ENCODE data around the gene MMP1.

Gene MMP1

GRCh38 chr11:102798012-102798746 lies at the start of gene MMP1:
TSS of gene MMP1 (minus strand) at chr11:102798160. CDS start at chr11:102798092, 68 bp downstream.
- DNase-seq (ENCODE audit: low read depth), result peak; percentile 41

DNA sequence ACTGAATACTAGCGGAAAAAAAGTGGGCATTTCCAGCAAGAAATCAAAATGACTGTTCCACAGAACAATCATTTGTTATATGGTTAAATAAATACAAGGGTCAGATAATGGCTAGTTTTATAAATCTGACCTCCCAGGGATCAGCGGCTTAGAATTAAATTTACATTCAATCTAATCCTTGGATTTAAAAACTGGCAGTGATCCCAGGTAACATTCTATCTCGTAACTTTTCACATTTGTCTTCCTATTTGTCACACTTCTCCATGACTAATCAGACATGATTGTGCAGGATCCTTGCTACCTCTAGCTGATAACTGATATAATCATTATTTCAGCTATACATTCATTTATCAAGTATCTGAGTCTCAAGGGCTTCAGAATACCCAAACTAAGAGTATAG lies 48.3 kb upstream of the MMP1 start:
- DNase-seq (ENCODE audit: low read depth), result no peak

DNA sequence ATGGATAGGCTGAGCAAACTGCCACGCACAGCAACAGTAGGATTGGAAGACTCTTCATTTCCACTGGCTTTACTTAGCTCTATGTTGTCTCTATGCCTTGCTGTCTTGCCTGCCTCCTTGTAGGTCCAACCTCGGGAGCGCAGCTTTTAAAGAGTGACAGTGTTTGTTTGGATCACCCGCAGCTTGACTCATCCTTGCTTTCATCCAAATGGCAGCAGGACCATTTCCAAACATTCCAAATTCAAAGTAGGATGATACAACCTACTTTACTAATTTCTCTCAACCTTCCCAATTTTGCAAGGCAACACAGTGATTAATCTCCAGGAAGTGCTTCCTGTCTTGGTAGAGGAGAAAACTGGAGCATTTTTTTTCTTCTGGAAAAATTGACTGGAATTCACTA lies 45.5 kb upstream of the MMP1 start, which contains the start of gene MMP3:
Gene MMP3, minus strand, starts transcription at position 121 of the 400 bp plus-strand sequence. Its CDS starts 63 bp downstream, at position 58.
- DNase-seq (ENCODE audit: low read depth), result peak; percentile 13

DNA sequence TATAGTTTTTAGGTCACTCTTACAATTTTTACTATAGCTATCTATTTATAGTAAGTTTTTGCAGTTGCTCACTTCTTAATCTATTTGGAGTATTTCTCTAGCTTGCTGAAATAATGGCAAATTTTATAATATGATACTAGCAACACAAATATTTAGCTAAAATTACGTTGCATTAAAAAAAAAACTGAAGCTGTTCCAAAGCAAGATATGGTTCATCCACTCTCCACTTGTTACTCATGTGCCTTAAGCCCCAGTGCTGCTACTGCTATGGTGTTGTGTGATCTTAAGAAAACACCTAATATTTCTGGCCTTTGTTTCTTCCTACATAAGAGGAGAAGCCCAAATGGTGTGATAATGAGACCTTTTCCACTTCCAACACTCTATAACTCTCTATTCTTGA lies 45.0 kb upstream of the MMP1 start:
- DNase-seq (ENCODE audit: low read depth), result no peak

GRCh38 chr11:102840018-102840417 lies 42.1 kb upstream of the MMP1 start:
- DNase-seq (ENCODE audit: low read depth), result no peak

DNA sequence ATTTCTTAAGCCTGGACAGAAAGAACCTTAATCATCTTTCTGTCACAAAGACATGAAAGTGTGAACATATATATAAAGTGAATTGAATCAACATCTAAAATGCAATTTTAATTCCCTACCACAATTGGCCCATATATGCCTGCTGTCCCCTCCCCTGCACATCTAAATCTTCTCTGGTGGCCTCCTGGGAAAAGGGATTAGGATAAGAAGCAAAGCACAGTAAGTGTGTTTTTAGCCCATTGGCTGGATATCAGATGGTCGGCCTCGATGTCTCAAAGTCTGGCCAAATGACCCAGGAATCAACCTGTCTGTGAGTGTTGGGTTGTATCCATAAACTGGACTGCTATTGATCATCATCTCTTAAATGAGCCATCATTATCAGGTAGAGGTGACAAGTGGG lies 39.7 kb upstream of the MMP1 start:
- DNase-seq (ENCODE audit: low read depth), result no peak

DNA sequence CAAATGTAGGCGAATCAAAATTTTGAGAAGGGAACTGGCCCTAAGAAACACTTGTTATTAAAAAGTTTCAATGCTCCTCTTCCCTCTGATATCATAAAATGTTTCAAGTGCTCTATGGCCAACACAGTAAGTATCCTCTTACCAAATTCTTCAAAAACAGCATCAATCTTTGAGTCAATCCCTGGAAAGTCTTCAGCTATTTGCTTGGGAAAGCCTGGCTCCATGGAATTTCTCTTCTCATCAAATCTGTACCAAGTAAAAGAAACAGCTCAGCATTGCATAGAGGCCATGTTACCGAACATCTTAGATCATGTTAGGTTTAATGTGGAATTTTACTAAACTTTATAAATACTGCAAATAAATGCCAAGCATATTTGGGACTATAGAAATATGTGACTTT lies 39.2 kb upstream of the MMP1 start:
- DNase-seq (ENCODE audit: low read depth), result no peak

DNA sequence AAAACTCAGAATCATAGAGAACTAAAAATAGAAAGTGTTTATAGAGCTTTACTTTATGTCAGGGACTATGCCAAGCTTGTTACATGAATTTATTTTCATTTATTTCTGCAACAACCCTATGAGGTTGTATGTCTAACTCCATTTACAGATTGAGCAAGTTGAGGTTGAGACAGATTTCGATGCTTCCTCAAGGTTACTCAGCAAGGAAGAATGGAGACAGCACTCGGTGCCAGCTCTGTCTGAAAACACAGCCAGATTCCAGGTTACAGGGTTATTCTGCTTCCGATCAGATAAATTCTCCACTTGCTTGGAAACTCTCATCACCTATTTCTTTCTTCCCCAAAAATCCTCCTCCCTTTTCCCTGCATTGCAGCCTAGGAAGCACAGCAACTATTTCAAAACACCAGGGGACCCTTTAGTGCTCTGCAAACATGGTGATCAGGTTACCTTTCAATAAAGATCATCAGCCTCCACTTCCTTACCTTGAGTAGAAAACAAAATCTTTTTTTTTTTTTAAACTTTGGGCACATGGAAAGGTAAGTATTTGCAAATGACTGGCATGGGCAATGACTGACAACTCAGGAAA lies 38.4 kb upstream of the MMP1 start:
- peak; percentile 25 for DNase-seq (ENCODE audit: low read depth)

GRCh38 chr11:102833731-102834130 lies 35.8 kb upstream of the MMP1 start:
- no peak for DNase-seq (ENCODE audit: low read depth)

- DNase-seq (ENCODE audit: low read depth), result no peak
Measured at GRCh38 chr11:102832612-102833011, 34.7 kb upstream of the MMP1 start.

DNA sequence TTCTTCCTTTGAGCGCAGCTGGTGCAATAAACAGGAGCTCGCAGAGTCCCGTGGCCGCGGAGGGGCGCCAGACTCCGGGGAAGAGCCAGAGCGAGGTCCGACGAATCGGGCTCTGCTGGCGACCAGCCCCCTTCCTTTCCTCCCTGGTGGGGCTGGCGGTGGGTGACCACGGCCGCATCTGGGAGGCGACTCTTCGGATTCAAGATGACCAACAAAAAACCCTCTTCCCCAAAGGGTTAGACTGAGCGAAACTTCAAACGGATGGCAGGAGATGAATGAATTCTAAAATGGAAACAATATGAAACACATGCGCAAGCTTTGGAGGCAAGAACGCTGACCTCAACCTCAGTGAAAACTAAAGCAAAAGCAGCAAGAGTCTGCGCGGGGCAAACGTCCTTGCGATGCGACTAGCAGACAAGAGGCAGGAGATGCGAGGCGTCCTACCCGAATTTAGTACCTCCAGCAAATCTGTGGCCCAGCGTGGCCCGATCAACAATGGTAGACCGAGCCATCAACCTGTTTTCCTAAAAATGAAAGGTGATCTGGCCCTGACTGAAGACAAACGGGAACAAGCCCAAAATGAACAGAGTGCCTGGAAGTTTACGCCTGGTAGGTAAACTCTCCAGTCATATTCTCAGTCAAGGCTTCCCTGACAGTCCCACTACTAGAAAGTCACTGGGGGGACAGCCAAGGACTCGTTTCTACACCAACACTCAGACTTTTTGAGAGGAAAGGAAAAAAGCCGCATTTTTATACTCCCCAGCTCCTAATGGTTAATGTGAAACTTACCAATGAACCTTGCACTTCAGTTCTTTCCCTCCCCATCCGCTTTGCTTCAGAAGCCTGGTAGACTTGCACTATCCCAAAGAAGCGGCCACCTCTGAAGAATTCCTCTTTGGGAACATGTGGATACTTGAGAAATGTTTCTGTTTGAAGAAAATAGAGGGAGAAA lies 33.8 kb upstream of the MMP1 start:
- peak; percentile 33 for DNase-seq (ENCODE audit: low read depth)

- no peak for DNase-seq (ENCODE audit: low read depth)
Measured at GRCh38 chr11:102831128-102831488, 33.1 kb upstream of the MMP1 start.

- DNase-seq (ENCODE audit: low read depth), result no peak
Measured at GRCh38 chr11:102830001-102830727, 32.2 kb upstream of the MMP1 start.

GRCh38 chr11:102829316-102830000 lies 31.5 kb upstream of the MMP1 start:
- no peak for DNase-seq (ENCODE audit: low read depth)

DNA sequence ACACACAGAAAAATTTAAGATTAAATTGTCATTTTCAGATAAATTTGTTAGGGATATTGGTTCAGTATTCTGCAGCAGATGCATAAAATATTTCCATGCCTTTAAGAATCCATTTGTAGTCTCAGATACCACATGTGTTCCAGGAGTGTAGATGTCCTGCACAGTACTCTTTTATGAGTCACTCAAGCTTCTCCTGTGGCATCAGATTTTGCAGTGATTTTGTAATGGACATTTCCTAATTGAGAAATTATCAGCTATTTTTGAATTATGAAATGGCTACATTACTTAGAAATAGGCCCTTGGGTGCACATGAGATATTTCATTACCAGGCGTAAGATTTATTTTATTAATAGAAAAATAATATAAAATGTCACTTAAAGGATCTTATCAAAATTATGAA lies 26.6 kb upstream of the MMP1 start:
- DNase-seq (ENCODE audit: low read depth), result no peak

GRCh38 chr11:102819491-102819890 lies 21.5 kb upstream of the MMP1 start:
- no peak for DNase-seq (ENCODE audit: low read depth)

- no peak for DNase-seq (ENCODE audit: low read depth)
Measured at GRCh38 chr11:102813484-102813883, 15.5 kb upstream of the MMP1 start.

DNA sequence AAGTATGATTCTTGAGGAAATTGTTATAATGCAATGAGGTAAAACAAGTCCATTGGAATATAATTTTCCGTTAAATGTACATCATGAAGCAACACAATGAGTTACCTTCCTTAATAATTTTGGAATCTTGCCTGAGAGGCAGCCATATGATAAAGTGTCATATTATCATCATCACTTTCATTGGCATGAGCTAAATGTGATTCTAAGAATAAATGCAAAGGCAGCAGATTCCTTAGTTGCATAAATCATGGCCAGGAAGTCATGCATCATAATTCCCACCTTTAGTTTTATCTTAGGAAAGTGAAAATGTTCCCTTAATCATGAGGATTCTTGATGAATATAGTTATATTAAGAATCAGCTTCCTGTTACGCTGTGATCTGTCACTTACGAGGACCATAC lies 14.2 kb upstream of the MMP1 start:
- no peak for DNase-seq (ENCODE audit: low read depth)

- no peak for DNase-seq (ENCODE audit: low read depth)
Measured at GRCh38 chr11:102810950-102811660, 13.1 kb upstream of the MMP1 start.

DNA sequence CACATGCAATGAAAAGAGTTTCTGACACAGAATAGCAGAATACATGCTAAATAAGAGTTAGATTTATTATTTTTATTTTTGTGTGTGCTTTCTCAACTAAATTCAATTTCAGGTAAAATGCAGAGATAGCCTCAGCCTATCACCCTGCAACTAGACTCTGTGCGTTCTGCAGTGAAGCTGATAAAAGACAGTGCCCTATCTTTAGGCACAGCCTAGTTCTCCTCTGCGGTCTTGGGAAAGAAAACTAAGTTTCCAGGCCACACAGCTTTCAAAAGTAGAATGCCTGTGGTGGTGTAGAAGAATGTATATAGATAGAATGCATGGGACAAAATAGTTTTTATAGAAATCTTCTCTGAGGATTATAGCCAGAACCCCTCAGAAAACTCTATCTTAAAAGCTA lies 12.0 kb upstream of the MMP1 start:
- DNase-seq (ENCODE audit: low read depth), result no peak

- peak; percentile 18 for DNase-seq (ENCODE audit: low read depth)
Measured at GRCh38 chr11:102807921-102808320, 10.0 kb upstream of the MMP1 start.
